B cell (primary cell): ENCODE measurements around the gene CDHR1.

Experiments
- CTCF ChIP-seq: fragments of 200-600 bp; IDR thresholded peaks from one replicate; pipeline ENCODE4 v1.8.0; 2022; ENCODE audit warnings: antibody characterized with exemption, mild to moderate bottlenecking
- EZH2 ChIP-seq: IDR thresholded peaks from 2 replicates; pipeline ENCODE4 v1.6.1; 2012; ENCODE audit warnings: borderline replicate concordance, low read depth, mild to moderate bottlenecking, moderate library complexity, low read length; ENCODE audit not compliant: insufficient read depth, poor library complexity, severe bottlenecking

GRCh38 chr10:84217746-84218145 is 23.4 kb downstream of the CDHR1 start:
- no peak for TF ChIP-seq CTCF
- TF ChIP-seq EZH2, result no peak
